Measurements from ENCODE around the gene HOXB1. TPM values are rescaled to one million over a fixed set of nuclear protein-coding genes. Genes with fewer than 3 reads are reported as not detected.

Gene HOXB1
- total RNA-seq, 4 donors from 2014 or later: not detected

DNA sequence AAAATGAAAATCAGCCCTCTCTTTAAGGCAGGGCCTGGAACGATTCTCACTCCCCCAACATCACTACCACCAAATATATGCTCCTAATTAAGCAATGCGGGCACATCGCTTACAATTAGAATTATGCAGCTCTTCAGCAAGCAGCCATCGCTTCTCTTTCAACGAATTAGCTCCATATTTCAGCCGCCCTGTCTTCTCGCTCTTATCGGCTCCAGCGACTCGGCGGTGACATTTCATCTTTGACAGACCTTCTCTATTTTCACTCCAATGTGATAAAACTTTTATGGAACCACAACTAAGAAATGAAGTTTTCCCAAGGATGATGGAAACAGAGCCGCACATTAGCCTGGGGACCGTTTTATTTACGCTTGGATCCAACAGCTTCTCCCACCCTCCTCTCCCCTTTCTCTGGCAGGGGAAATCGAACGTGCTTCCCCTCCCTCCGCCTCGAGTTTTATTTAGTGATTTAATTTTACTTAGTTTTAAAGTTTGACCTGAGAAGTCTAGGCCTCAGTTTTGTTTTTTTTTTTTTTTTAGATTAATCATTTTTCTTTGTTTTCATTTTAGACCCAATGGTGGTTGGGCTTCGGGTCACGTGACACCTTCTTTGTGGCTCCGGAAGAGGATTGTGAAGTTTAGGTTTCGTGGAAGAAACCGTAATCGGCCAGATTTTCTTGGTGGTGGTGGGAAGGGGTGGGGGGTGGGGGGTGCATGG is 17.2 kb upstream of the HOXB1 start:
- Histone ChIP-seq H3K4me1 (peaks cover 0 to 30% (median 2%) of the 10 kb centered on the region in 4 donors), H3K27me3 (peaks cover 0 to 71% of the 10 kb centered on the region in 2 donors), H3K27ac (peak overlapping the region; percentile 47 to 96 (median 90)), H3K4me3 (peak overlapping the region in 1 of 4 donors; percentile 15), H3K36me3 (no peaks in the 10 kb centered on the region), H3K9me3 (no peaks in the 10 kb centered on the region)
- TF ChIP-seq EP300 (IDR thresholded peaks at IDR 0.05): no peak
- TF ChIP-seq, protein P1, sequence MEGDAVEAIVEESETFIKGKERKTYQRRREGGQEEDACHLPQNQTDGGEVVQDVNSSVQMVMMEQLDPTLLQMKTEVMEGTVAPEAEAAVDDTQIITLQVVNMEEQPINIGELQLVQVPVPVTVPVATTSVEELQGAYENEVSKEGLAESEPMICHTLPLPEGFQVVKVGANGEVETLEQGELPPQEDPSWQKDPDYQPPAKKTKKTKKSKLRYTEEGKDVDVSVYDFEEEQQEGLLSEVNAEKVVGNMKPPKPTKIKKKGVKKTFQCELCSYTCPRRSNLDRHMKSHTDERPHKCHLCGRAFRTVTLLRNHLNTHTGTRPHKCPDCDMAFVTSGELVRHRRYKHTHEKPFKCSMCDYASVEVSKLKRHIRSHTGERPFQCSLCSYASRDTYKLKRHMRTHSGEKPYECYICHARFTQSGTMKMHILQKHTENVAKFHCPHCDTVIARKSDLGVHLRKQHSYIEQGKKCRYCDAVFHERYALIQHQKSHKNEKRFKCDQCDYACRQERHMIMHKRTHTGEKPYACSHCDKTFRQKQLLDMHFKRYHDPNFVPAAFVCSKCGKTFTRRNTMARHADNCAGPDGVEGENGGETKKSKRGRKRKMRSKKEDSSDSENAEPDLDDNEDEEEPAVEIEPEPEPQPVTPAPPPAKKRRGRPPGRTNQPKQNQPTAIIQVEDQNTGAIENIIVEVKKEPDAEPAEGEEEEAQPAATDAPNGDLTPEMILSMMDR (IDR thresholded peaks at IDR 0.05): no peak
- WGBS, 2 donors: 35 to 49% methylated on average over 24 of the region's 24 CpGs
- no peak for DNase-seq (ENCODE audit: low spot score in 2 of 2)

DNA sequence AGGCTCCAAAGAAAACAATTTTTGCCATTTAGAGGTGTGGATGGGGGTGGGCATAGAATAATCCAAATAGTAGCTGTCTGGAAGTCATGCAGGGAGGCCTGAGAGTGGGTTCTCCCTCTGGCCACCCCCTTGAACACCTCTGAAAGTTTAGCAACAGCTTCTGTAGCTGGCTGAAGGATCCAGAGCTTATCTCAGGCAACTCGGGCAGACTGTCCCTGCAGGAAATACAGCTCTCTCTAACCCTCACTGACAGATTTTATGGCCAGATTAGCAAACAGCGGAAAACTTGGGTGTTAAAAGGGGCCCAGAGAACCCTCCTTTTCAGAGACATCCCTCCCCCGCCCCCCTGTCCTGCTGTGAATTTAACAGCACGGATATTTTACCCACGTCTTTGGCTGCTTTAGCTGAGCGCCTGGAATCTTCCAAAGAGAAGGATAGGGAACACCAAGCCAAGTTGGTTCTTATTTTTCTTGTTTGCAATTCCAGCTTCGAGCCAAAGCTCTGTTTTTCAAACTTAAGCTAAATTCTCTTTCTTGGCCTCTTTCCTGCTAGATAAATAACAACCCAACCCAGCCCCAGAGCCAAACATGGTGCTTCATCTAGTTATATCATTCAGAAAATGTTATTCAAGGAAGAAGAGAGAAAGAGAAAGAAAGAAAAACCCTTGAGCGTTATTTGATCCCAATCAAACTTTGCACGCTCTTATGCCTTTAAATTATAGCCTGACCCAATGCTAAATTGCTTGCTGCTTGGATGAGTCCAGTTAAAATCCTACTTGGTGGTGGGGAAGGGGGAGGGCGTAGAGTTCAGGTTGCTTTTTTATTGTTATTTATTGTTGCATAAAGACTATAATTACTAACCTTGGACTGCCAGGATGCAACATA is 16.4 kb upstream of the HOXB1 start:
- H3K9me3 ChIP-seq: no peaks in the 10 kb centered on the region
- TF ChIP-seq POLR2A (IDR thresholded peaks at IDR 0.05) (no peak), EP300 (IDR thresholded peaks at IDR 0.05) (no peak)
- TF ChIP-seq, protein P1 (IDR thresholded peaks at IDR 0.05): no peak
- peaks cover 0 to 73% of the 10 kb centered on the region in 2 donors for H3K27me3 ChIP-seq
- no peaks in the 10 kb centered on the region for H3K36me3 ChIP-seq
- peaks cover 0 to 30% (median 2%) of the 10 kb centered on the region in 4 donors for H3K4me1 ChIP-seq
- DNase-seq (ENCODE audit: low spot score in 2 of 2): no peak
- peak overlapping the region; percentile 47 to 96 (median 90) for H3K27ac ChIP-seq
- 19 to 33% methylated on average over 10 of the region's 10 CpGs for WGBS, 2 donors
- peak overlapping the region in 1 of 4 donors; percentile 15 for H3K4me3 ChIP-seq

DNA sequence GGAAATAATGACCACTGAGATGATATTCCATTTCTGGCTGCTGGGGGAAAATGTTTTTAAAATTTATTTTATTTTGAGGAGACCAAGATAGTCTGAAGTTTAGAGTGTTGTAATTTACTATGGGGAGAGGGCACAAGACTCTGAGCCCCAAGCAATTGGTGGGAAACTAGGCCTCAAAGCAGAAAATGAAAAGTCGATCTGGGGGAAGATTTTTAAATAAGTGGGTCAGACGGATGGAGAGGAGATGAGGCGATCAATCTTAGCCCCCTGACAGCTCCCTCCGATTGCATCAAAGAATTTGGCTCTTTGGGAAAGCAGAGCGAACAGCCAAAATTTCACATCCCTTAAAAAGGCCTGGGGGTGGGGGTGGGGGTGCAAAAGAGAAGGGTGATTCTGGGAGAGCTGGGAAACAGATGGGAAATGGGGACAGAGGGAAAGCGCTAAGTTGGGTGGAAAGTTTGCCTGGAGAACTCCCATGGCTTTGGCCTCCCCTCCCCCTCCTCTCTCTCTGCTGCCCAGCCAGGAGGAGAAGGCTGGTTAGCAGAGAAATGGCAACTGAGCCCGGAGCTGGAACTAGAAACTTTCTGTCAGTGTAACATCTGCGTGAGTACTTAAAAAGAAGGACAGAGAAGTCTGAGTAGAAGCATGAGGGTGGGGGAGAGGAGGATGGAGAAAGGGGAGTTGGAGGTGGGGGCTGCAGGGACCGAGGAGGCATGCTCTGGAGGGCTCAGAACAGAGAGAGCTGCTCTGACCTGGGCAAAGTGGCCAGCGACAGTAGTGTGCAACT is 15.5 kb upstream of the HOXB1 start:
- Histone ChIP-seq H3K9me3 (no peaks in the 10 kb centered on the region), H3K27me3 (peaks cover 0 to 71% of the 10 kb centered on the region in 2 donors), H3K27ac (peak overlapping the region; percentile 47 to 96 (median 90)), H3K4me3 (no peak overlapping the region), H3K36me3 (no peaks in the 10 kb centered on the region), H3K4me1 (peaks cover 0 to 31% (median 2%) of the 10 kb centered on the region in 4 donors)
- TF ChIP-seq POLR2A (IDR thresholded peaks at IDR 0.05): no peak
- no peak for TF ChIP-seq EP300 (IDR thresholded peaks at IDR 0.05)
- TF ChIP-seq, protein P1 (IDR thresholded peaks at IDR 0.05): no peak
- no peak for DNase-seq (ENCODE audit: low spot score in 2 of 2)
- 43 to 47% methylated on average over 10 of the region's 10 CpGs for WGBS, 2 donors

DNA sequence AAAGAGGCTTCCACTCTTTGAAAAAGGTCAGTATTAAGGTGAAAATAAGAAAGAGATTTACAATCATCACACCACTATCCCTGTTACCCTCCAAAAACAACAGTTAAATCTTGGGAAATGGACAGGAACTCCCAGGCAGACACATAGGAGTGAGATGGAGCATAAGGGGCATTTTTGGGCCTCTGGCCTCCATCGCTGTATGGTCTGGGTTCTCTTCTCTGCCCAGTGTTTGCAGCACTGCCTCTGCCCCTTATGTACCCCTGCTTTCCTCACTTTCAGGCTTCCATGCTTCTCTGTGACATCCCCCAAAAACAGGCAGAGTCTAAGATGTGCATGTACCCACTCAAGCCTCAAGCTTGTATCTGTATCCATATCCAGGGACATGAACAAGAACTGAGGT is 14.7 kb upstream of the HOXB1 start:
- TF ChIP-seq, protein P1 (IDR thresholded peaks at IDR 0.05): no peak
- TF ChIP-seq EP300 (IDR thresholded peaks at IDR 0.05): no peak
- TF ChIP-seq POLR2A (IDR thresholded peaks at IDR 0.05): no peak
- 94 to 95% methylated on average over 1 of the region's 1 CpG for WGBS, 2 donors
- Histone ChIP-seq H3K9me3 (no peaks in the 10 kb centered on the region), H3K27ac (peak overlapping the region; percentile 89 to 96 (median 92)), H3K27me3 (peaks cover 0 to 68% of the 10 kb centered on the region in 2 donors), H3K4me1 (peaks cover 0 to 34% (median 2%) of the 10 kb centered on the region in 4 donors), H3K4me3 (no peak overlapping the region), H3K36me3 (no peaks in the 10 kb centered on the region)
- no peak for DNase-seq (ENCODE audit: low spot score in 2 of 2)
